Transverse colon (tissue), 4 donors: ENCODE data around the gene UBIAD1.

Experiments
- EP300 ChIP-seq: sonication (generic); formaldehyde crosslinking; IDR thresholded peaks from one replicate; pipeline ENCODE4 v1.6.1; 2017; ENCODE audit warnings: antibody characterized with exemption, low read depth
- POLR2A ChIP-seq: fragments of 450-650 bp; IDR thresholded peaks from one replicate; pipeline ENCODE4 v1.6.1; 2016; ENCODE audit warnings: antibody characterized with exemption, mild to moderate bottlenecking, moderate library complexity
- POLR2AphosphoS5 ChIP-seq, 3 donors: sonication (generic); formaldehyde crosslinking; IDR thresholded peaks; one replicate each; pipeline ENCODE4 v1.6.1; 2016; ENCODE audit warnings: antibody characterized with exemption in 3 of 3
- TF ChIP-seq, protein P1 (sequence below), 5 experiments: fragments of 200-600 bp in 3 of 5; fragments of 450-650 bp in 2 of 5; sonication (generic) in 3 of 5; IDR thresholded peaks; 1 replicate in 2 of 5; 2 replicates in 3 of 5; pipeline ENCODE4 v1.5.1; 2016 to 2017; ENCODE audit warnings: antibody characterized with exemption in 5 of 5, inconsistent platforms in 3 of 5, mild to moderate bottlenecking in 2 of 5, moderate library complexity in 1 of 5

- TF ChIP-seq, protein P1, sequence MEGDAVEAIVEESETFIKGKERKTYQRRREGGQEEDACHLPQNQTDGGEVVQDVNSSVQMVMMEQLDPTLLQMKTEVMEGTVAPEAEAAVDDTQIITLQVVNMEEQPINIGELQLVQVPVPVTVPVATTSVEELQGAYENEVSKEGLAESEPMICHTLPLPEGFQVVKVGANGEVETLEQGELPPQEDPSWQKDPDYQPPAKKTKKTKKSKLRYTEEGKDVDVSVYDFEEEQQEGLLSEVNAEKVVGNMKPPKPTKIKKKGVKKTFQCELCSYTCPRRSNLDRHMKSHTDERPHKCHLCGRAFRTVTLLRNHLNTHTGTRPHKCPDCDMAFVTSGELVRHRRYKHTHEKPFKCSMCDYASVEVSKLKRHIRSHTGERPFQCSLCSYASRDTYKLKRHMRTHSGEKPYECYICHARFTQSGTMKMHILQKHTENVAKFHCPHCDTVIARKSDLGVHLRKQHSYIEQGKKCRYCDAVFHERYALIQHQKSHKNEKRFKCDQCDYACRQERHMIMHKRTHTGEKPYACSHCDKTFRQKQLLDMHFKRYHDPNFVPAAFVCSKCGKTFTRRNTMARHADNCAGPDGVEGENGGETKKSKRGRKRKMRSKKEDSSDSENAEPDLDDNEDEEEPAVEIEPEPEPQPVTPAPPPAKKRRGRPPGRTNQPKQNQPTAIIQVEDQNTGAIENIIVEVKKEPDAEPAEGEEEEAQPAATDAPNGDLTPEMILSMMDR (IDR thresholded peaks at IDR 0.05) = no peak
- TF ChIP-seq POLR2A (no peak), EP300 (no peak), POLR2AphosphoS5 (IDR thresholded peaks at IDR 0.05) (no peak)
Measured at GRCh38 chr1:11328444-11328843, 55.4 kb downstream of the UBIAD1 start.
